Measurements from ENCODE around the gene RNPEP. TPM values are rescaled to one million over a fixed set of nuclear protein-coding genes. Genes with fewer than 3 reads are reported as not detected.

The RNPEP gene, protein sequence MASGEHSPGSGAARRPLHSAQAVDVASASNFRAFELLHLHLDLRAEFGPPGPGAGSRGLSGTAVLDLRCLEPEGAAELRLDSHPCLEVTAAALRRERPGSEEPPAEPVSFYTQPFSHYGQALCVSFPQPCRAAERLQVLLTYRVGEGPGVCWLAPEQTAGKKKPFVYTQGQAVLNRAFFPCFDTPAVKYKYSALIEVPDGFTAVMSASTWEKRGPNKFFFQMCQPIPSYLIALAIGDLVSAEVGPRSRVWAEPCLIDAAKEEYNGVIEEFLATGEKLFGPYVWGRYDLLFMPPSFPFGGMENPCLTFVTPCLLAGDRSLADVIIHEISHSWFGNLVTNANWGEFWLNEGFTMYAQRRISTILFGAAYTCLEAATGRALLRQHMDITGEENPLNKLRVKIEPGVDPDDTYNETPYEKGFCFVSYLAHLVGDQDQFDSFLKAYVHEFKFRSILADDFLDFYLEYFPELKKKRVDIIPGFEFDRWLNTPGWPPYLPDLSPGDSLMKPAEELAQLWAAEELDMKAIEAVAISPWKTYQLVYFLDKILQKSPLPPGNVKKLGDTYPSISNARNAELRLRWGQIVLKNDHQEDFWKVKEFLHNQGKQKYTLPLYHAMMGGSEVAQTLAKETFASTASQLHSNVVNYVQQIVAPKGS
- total RNA-seq (10 to 100 TPM; 55.4 to 58.1 TPM), polyA plus RNA-seq (ENCODE audit: insufficient read depth, low read depth, low replicate concordance) (60.4 TPM)
- long read RNA-seq, donor 1, transcript RNPEP-201 (11 exons, 2,427 nt): major isoform, 21 of 42 reads
- long read RNA-seq, donor 1, partial matches to known transcripts: 21 of 42 reads
- long read RNA-seq, donor 1, other reads (novel, unspliced or antisense): 0 of 42 reads
- long read RNA-seq, donor 2, transcript RNPEP-201 (11 exons, 2,427 nt): major isoform, 18 of 42 reads
- long read RNA-seq, donor 2, partial matches to known transcripts: 24 of 42 reads
- long read RNA-seq, donor 2, other reads (novel, unspliced or antisense): 0 of 42 reads

DNA sequence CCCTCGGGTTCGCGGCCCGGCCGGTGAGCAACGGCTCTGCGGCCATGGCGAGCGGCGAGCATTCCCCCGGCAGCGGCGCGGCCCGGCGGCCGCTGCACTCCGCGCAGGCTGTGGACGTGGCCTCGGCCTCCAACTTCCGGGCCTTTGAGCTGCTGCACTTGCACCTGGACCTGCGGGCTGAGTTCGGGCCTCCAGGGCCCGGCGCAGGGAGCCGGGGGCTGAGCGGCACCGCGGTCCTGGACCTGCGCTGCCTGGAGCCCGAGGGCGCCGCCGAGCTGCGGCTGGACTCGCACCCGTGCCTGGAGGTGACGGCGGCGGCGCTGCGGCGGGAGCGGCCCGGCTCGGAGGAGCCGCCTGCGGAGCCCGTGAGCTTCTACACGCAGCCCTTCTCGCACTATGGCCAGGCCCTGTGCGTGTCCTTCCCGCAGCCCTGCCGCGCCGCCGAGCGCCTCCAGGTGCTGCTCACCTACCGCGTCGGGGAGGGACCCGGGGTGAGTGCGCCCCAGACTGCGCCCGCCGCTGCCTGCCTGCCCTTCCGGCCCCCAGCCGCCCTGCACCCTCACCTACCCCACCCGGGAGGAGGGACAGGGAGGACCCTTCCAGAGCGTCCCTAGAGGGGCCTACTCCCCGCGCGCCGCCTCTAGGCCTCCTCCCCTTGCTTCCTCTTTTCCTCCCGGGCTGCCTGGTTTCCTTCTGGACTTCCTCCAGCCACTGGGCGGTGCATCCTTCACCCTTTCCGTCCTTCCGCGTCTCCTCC, at the start of gene RNPEP:
RNPEP (plus strand) TSS at position 26 of the 757 bp plus-strand sequence; CDS start at position 45, 19 bp downstream.
- Histone ChIP-seq H3K9me3 (no peaks in the 10 kb centered on the region), H3K27ac (peak within 1 kb of the TSS; percentile 77 to 80), H3K4me3 (peak within 1 kb of the TSS; percentile 87 to 93), H3K36me3 (ENCODE audit: low read depth, missing control alignments) (no peaks in the 10 kb centered on the region), H3K4me1 (peaks cover 5% of the 10 kb centered on the region), H3K27me3 (no peaks in the 10 kb centered on the region)
- intact Hi-C loops (cut with DNase I; ENCODE audit: low total_unique reads): no loop called here
- 0 to 1% methylated on average over 18 to 20 of the region's 80 CpGs for WGBS, 2 donors
- DNase-seq: peak; percentile 63
- TF ChIP-seq, protein P1, sequence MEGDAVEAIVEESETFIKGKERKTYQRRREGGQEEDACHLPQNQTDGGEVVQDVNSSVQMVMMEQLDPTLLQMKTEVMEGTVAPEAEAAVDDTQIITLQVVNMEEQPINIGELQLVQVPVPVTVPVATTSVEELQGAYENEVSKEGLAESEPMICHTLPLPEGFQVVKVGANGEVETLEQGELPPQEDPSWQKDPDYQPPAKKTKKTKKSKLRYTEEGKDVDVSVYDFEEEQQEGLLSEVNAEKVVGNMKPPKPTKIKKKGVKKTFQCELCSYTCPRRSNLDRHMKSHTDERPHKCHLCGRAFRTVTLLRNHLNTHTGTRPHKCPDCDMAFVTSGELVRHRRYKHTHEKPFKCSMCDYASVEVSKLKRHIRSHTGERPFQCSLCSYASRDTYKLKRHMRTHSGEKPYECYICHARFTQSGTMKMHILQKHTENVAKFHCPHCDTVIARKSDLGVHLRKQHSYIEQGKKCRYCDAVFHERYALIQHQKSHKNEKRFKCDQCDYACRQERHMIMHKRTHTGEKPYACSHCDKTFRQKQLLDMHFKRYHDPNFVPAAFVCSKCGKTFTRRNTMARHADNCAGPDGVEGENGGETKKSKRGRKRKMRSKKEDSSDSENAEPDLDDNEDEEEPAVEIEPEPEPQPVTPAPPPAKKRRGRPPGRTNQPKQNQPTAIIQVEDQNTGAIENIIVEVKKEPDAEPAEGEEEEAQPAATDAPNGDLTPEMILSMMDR (IDR thresholded peaks at IDR 0.05): peak in 1 of 3 experiments; percentile 1
- TF ChIP-seq POLR2A (IDR thresholded peaks at IDR 0.05): no peak

DNA sequence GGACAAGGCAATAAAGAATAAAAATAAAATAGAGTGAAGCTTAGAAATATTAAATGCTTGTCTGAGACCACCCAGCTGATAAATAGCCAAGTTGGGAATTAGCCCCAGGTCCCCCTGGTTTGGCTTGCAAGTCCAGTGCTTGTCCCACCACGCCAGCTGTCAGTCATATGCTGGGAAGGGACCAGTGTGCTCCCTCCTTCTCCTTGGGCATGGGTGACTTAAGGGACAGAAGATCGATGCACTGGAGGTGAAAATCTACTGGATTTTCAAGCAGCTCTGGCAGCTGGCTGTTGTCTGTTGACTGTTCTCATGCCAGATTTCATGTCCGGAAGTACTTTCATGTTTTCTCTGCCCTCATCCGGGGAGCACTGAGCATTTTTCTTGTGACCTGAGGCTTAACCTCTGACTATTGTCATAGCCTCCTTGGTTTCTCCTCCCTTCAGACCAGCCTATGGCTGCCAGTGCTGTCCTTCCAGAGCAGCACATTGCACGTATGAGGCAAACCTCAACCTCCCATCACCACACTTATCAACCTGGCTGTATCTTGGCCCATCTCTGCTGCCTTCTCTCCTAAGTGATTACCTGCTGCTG, 48.5 kb upstream of the RNPEP start:
- H3K4me3 ChIP-seq: no peak overlapping the region
- H3K9me3 ChIP-seq: no peaks in the 10 kb centered on the region
- DNase-seq: no peak
- no peaks in the 10 kb centered on the region for H3K27me3 ChIP-seq
- WGBS, 2 donors: 37 to 54% methylated on average over 5 of the region's 5 CpGs
- intact Hi-C loops (cut with DNase I; ENCODE audit: low total_unique reads): no loop called here
- H3K36me3 ChIP-seq (ENCODE audit: low read depth, missing control alignments): no peaks in the 10 kb centered on the region
- no peak overlapping the region for H3K27ac ChIP-seq
- no peak for TF ChIP-seq POLR2A (IDR thresholded peaks at IDR 0.05)
- TF ChIP-seq, protein P1 (IDR thresholded peaks at IDR 0.05): no peak
- peaks cover 13% of the 10 kb centered on the region for H3K4me1 ChIP-seq

DNA sequence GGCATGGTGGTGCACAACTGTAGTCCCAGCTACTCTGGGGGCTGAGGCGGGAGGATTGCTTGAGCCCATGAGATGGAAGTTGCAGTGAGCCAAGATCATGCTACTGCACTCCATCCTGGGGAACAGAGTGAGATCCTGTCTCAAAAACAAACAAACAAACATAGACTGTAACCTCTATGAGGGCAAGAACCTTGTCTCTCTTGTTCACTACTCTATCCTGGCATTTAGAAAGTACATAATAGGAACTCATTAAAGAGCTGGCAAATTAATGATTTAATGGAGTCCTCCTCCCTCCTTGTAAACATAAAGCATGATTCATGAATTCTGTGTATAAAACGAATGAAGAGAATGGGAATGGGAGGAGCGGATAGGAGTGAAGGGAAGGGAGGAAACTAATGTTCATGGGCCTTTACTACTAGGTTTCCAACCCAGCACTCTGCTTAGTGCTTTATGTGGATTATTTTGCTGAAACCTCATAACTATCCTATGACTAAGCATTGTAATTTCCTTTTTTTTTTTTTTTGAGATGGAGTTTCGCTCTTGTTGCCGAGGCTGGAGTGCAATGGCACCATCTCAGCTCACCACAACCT, 44.7 kb upstream of the RNPEP start:
- 66 to 75% methylated on average over 5 of the region's 5 CpGs for WGBS, 2 donors
- TF ChIP-seq, protein P1 (IDR thresholded peaks at IDR 0.05): no peak
- no peak for TF ChIP-seq POLR2A (IDR thresholded peaks at IDR 0.05)
- no peak overlapping the region for H3K4me3 ChIP-seq
- no peak for DNase-seq
- H3K9me3 ChIP-seq: no peaks in the 10 kb centered on the region
- no peaks in the 10 kb centered on the region for H3K27me3 ChIP-seq
- peaks cover 20% of the 10 kb centered on the region for H3K4me1 ChIP-seq
- peak overlapping the region; percentile 67 to 90 for H3K27ac ChIP-seq
- H3K36me3 ChIP-seq (ENCODE audit: low read depth, missing control alignments): no peaks in the 10 kb centered on the region
- intact Hi-C loops (cut with DNase I; ENCODE audit: low total_unique reads): no loop called here

DNA sequence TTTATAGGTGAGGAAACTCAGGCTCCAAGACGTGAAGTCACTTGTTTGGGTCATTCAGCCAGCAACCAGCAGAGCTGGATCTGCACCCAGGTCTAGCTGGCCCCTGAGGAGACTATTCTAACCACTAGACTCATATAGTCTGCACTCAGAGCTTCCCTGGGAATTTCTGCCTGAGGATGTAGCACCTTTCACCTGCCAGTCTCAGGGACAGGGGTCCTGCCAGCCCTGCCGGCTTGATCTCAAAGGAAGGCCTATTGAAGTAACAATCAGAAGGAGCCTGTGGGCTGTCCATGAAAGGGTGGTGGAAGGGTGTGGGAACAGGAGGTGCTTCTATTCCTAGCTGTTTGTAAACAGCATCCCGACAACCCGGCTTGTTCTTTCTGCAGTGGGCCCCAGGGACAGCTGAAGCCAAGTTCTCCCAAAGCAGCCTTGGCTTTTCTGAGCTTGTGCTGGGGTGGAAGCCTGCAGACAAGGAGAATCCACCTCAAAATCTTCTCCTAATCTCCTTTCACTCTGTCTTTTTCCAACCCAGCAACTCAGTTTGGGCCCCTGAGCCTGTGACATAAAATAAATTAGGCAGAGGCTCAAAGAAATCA, 43.9 kb upstream of the RNPEP start:
- H3K9me3 ChIP-seq: no peaks in the 10 kb centered on the region
- H3K36me3 ChIP-seq (ENCODE audit: low read depth, missing control alignments): no peaks in the 10 kb centered on the region
- peaks cover 20% of the 10 kb centered on the region for H3K4me1 ChIP-seq
- DNase-seq: peak; percentile 77
- TF ChIP-seq, protein P1 (IDR thresholded peaks at IDR 0.05): no peak
- TF ChIP-seq POLR2A (IDR thresholded peaks at IDR 0.05): no peak
- H3K27me3 ChIP-seq: no peaks in the 10 kb centered on the region
- intact Hi-C loops (cut with DNase I; ENCODE audit: low total_unique reads): no loop called here
- H3K4me3 ChIP-seq: no peak overlapping the region
- 42 to 65% methylated on average over 3 to 4 of the region's 4 CpGs for WGBS, 2 donors
- H3K27ac ChIP-seq: peak overlapping the region; percentile 67 to 90
